GM18498 (cell line): Measurements from ENCODE around the gene C3orf80.
"Not testable (repeated sequence)": the region's sequence is repeated elsewhere in the genome, so short reads cannot be mapped to it uniquely, and the experiment has no call there.

Source experiments
- ATAC-seq: cut with Tn5 transposase; IDR thresholded peaks from one replicate; pipeline ENCODE4 v1.9.1; 2021; ENCODE audit warnings: mild to moderate bottlenecking, moderate library complexity; ENCODE audit not compliant: unreplicated experiment

Gene C3orf80

GRCh38 chr3:160225176-160226025 lies at the start of gene C3orf80:
Gene C3orf80, plus strand, starts transcription at chr3:160225422. Its CDS starts 214 bp downstream, at chr3:160225636.
- peak; percentile 87 for ATAC-seq

DNA sequence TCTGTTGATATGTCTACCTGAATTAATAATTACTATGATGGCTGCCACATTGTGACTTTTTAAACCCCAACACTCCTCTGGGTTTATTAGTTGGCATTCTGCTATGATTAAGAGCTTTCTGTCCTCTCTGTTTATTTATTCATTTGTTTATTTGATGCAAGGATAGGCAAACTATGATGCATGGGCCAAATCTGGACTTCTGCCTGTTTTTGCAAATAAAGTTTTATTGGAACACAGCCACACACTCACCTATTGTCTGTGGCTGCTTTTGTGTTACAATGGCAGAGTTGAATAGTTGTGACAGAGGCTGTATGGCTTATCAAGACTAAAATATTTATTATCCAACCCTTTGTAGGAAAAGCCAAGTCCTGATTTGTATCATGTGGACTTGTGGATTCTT lies 48.3 kb upstream of the C3orf80 start:
- ATAC-seq: no peak

GRCh38 chr3:160178661-160179060 lies 46.6 kb upstream of the C3orf80 start:
- not testable (repeated sequence) for ATAC-seq

DNA sequence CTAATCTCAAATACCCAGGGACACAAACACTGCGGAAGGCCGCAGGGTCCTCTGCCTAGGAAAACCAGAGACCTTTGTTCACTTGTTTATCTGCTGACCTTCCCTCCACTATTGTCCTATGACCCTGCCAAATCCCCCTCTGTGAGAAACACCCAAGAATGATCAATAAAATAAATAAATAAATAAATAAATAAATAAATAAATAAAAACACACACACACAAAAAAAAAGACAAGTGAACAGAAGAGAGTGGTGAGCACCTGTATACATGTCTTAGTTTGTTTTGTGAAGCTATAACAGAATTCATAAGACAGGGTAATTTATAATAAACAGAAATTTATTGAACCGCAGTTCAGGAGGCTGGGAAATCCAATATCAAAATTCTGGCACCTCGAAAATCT lies 45.8 kb upstream of the C3orf80 start:
- not testable (repeated sequence) for ATAC-seq

- no peak for ATAC-seq
These were observed 45.3 kb upstream of the C3orf80 start for GRCh38 chr3:160179906-160180305.

GRCh38 chr3:160180581-160181216 lies 44.5 kb upstream of the C3orf80 start:
- ATAC-seq: no peak

DNA sequence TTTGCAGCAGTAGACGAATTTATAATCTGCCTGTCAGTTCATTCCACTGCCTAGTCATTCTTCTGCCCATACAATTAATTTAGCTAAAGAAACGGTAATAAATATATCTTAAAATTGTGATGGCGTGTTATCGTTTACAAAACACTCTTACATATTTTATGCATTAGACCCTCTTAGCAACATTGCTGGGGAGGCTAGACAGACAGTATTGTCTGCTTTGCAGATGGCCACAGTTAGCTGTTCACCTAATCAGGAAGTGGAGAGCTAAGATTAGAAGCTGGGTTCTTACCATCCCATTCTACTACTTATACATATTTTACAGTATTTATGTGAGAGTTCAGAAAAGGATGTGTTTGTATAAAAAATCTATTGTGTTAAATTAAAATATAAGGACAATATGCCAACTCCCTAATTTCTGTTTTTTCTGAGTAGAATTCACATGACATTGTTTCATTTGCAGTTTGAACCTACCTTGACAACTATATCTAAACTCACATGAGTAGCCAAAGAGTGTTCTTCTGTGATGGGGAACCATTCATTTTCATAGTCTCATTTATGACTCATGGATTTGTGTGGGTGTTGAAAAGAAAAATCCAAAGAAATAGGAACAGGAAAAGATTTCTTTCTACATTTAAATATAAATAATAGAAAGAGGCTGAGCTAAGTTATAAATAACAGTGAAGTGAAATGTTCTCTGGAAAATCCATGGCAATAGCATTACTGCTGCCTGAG lies 41.7 kb upstream of the C3orf80 start:
- no peak for ATAC-seq

GRCh38 chr3:160184655-160185054 lies 40.6 kb upstream of the C3orf80 start:
- ATAC-seq: no peak

GRCh38 chr3:160185751-160186150 lies 39.5 kb upstream of the C3orf80 start:
- ATAC-seq: no peak

DNA sequence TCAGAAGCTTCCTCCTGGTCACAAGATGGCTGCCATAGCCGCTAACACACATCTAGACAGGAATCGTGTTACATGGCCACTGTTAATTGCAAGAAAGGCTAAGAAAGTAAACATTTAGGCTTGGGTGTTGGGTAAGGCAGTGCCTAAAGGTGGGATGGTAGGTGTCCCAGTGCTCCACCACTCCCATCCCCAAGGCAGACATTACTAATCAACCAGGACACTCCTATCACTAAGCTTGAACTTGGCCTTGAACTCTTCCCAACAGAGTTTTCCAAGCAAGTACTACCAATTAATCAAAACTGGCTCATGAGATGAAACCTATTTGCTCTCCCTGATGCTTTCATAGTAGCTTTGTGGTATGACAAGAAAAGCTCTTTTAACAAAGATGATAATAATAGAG lies 37.9 kb upstream of the C3orf80 start:
- ATAC-seq: no peak

DNA sequence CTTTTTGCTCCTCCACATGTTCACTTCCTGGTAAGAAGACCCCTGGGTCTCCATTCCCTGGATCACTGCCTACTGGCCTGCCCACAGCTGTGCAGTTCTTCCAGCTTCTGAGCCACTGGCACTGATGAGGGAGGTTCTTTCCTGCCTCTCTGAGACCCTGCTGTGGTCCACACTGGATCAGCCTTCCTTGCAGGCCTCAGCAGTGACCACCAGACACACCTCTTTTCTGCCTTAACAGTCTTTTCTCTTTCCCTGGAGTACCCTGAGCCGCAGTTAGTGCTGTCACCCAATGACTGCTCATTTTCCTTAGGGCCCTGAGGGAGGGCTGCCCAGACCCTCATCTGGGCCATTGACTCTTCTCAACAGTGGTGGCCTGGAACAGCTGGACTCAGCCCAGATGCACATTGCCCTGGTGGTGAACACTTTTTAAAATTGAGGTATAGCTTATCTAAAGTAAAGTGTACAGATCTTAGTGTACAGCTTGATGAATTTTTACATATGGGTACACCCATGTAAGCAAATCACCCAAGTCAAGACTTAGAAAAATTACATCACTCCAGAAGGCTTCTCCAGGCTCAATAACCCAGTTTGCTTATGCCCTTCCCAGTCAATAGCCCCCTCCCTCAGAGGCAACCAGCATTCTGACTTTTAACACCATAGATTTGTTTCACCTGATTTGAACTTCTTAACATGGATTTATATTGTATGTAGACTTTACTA lies 32.8 kb upstream of the C3orf80 start:
- no peak for ATAC-seq

DNA sequence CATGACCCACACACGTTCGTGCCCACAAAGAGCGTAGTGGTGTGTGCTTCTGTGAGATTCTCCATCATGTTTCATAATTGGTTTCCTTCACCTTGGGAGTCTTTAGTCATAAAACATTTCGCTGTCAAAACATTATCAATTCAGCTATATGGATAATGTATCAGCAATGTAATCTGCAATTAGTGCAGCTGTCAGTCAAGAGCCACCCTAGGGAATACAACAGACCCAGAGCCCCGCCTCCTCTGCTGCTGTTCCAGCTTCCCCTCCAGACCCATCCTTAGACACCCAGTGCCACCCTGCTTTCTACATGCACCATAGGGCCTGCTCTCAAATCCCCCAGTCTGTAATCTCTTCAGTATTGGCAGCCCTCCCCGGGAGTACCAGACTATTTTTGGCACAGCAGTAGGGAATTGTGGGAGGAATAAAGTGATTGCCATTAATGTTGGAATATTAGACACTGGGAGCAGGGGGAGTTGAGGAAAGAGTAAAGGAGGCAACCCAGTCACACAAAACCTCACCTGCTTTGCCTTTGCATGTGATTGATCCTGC lies 31.5 kb upstream of the C3orf80 start:
- no peak for ATAC-seq

- no peak for ATAC-seq
These were observed 30.8 kb upstream of the C3orf80 start for GRCh38 chr3:160194438-160194837.

- no peak for ATAC-seq
These were observed 30.1 kb upstream of the C3orf80 start for GRCh38 chr3:160195106-160195505.

GRCh38 chr3:160196511-160197104 lies 28.6 kb upstream of the C3orf80 start:
- no peak for ATAC-seq

DNA sequence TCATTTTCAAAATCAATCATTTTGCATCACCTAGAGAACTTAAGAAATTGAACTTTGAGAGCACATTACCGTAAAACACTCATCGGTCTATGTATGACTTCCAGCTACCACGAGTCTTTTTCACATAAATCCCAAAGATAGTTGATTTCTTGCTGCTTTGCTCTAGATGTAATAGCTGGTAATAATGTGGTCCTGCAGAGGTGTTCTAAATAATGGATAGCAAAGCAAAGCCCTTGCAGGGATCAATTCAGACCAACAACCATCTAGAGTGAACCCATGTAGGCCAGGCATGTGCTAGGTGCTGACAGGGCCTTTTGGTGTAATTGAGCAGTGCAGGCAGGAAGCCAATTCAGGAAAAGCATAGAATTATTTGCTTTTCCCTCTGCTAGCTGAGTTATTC lies 26.1 kb upstream of the C3orf80 start:
- no peak for ATAC-seq

GRCh38 chr3:160200353-160200752 lies 24.9 kb upstream of the C3orf80 start:
- ATAC-seq: no peak

DNA sequence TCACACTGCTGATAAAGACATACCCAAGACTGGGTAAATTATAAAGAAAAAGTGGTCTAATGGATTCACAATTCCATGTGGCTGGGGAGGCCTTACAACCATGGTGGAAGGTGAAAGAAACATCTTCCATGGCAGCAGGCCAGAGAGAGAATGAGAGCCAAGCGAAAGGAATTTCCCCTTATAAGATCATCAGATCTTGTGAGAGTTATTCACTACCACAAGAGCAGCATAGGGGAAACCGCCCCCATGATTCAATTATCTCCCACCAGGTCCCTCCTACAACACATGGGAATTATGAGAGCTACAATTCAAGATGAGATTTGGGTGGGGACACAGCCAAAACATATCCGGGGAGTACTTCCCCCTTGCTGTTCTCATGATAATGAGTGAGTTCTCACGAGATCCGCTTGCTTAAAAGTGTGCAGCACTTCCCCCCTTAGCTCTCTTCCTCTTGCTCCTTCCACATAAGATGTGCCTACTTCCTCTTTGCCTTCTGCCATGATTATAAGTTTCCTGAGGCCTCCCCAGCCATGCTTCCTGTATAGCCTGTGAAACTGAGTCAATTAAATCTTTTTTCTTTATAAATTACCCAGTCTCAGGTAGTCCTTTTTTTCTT lies 20.7 kb upstream of the C3orf80 start:
- not testable (repeated sequence) for ATAC-seq

DNA sequence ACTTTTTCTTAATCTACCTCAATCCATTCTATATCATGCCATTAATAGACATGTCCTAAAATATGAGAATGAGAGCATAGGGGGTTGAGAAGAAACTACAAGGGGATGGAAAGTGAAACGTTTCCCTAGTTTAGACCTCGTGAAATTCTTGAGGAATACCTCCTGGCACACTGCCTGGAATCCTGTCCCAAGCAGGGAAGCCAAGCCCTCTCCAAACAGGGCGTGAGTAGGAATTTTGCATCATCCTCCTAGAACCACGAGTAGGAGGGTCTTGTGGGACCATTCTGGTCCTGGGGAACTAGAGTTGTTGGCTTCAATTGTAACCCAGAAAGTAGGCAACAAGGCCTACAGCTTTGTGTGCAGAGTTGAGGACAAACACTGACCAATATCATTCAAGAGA lies 19.6 kb upstream of the C3orf80 start:
- ATAC-seq: no peak

DNA sequence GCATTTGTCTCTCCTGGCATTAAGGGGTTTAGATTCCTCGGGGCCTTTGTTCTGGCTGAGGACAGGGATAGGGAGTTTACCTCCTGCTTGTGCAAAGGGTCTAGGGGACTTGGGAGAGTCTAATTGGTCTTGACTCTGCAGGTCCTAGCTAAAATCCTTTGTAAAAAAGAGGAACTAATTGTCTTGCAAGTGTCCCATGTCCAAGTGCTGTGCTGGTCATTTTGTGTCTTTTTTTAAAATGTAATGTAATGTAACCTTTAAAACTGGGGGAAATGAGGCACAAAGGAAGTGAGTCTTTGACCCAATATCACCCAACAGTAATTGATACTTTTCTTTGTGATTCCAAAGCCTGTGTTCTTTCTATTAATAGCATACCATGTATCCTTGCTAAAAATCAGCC lies 14.9 kb upstream of the C3orf80 start:
- ATAC-seq: no peak
